ENCODE results near the gene ZNF541. TPM values are rescaled to one million over a fixed set of nuclear protein-coding genes. Genes with fewer than 3 reads are reported as not detected.

Gene ZNF541, protein sequence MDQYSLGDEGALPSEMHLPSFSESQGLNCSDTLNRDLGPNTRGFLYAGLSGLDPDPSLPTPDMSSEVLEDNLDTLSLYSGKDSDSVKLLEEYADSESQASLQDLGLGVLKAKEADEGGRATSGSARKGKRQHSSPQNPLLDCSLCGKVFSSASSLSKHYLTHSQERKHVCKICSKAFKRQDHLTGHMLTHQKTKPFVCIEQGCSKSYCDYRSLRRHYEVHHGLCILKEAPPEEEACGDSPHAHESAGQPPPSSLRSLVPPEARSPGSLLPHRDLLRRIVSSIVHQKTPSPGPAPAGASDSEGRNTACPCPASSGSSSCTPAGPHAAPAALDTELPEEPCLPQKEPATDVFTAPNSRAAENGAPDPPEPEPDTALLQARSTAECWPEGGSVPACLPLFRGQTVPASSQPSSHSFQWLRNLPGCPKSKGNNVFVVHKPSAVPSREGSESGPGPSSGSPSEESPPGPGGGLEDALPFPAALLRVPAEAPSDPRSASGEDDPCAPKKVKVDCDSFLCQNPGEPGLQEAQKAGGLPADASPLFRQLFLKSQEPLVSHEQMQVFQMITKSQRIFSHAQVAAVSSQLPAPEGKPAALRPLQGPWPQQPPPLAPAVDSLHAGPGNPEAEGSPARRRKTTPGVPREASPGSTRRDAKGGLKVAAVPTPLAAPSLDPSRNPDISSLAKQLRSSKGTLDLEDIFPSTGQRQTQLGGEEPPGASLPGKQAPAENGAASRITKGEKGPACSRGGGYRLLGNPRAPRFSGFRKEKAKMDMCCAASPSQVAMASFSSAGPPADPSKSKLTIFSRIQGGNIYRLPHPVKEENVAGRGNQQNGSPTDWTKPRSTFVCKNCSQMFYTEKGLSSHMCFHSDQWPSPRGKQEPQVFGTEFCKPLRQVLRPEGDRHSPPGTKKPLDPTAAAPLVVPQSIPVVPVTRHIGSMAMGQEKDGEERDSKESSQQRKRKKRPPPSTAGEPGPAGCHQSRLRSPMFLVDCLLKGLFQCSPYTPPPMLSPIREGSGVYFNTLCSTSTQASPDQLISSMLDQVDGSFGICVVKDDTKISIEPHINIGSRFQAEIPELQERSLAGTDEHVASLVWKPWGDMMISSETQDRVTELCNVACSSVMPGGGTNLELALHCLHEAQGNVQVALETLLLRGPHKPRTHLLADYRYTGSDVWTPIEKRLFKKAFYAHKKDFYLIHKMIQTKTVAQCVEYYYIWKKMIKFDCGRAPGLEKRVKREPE (N-terminal part only)
- not detected in 2 replicates for total RNA-seq

DNA sequence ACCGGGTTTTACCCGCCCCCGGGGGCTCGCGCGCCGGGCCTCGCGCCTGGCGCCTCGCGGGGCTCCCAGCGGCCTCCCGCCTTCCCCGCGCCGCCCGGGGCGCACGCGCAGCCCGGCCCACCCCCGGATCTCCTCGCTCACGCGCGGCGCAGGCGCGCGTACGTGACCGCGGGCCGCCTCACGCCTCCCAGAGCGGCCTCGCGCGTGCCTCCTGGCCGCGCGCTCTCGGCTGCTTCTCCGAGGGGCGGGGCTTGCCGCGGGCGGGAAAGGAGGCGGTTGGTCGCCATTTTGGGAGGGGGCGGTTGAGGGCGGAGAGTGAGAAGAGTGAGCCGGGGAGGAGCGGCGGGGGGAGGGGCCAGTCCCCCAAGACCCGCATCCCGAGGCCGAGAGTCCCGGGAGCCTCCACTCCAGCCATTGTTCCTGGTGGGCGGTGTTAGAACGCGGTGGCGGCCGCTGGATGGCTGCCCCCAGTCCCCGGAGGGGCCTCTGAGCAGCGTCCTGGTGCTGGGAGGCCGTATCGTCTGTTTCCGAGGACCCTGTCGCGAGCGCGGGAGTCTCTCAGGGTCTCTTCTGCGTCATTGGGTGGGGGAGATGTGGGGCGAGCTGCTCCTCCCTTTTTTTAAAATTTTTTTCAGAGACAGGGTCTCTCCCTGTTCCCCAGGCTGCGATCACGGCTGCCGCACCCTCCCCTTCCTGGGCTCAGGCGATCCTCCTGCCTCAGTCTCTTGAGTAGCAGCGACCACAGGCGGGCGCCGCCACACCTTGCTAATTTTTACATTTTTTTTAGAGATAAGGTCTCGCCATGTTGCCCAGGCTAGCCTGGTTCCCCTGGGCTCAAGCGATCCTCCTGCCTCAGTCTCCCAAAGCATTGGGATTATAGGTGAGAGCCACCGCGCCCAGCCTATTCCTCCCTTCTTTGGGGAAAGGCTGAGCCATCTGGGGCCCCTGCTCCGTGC is at the start of gene ZNF541:
Gene ZNF541, minus strand, starts transcription at position 78 of the 956 bp plus-strand sequence. CDS start 17,292 bp downstream, outside the sequence.
- no peak for DNase-seq (ENCODE audit: extremely low read depth, low read depth, low spot score)

- no peak for DNase-seq (ENCODE audit: extremely low read depth, low read depth, low spot score)
Observed at GRCh38 chr19:47619763-47620162, 46.8 kb upstream of the ZNF541 start.

- DNase-seq (ENCODE audit: extremely low read depth, low read depth, low spot score): no peak
Observed at GRCh38 chr19:47618771-47619170, 45.8 kb upstream of the ZNF541 start.

- no peak for DNase-seq (ENCODE audit: extremely low read depth, low read depth, low spot score)
Observed at GRCh38 chr19:47615714-47616113, 42.8 kb upstream of the ZNF541 start.

DNA sequence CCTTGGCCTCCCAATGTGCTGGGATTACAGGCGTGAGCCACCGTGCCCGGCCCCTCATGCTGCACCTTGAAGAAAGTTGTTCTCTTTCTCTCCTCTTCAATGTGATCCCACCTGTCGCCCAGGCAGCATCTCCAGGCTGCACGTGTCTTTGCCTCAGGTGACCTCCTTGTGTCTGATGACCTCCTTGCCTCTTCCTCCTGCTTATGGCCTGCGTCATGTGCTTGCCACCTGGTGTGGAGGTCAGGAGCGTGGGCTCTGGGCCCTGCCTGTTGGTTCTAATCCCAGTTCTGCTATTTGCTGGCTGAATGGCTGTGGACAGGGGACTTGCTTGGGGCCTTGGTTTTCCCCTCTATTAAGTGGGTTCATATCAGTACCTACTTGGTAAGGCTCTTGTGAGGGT is 42.3 kb upstream of the ZNF541 start:
- DNase-seq (ENCODE audit: extremely low read depth, low read depth, low spot score): no peak

DNA sequence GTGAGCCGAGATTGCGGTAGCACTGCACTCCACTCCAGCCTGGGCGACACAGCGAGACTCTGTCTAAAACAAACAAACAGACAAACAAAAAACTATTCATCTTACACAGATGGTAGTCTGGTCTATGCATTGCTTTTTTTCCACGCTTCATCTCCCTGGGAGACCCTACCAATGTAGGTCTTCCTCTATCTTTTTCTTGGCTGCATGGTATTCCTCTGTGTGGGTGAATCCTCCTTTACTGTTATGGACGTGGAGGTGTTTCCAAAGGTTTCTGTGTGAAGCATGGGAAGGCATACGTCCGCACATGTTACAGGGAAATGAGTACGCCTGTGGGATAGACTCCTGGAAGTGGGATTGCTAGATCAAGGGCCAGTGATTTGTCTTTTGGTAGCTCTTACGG is 41.6 kb upstream of the ZNF541 start:
- DNase-seq (ENCODE audit: extremely low read depth, low read depth, low spot score): no peak

DNA sequence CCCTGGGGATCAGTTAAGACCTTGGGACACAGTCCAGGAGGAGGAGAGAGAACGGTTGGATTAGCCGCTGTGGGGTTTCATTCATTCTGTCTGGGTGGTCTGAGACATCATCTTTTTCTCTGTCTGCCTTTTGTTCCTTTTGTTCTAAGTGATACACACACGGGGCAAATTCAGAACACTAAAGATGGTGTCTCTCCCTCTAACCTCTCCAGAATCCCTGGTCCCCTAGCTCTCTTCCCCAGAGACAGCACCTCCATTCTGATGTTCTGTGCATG is 41.0 kb upstream of the ZNF541 start:
- no peak for DNase-seq (ENCODE audit: extremely low read depth, low read depth, low spot score)

DNA sequence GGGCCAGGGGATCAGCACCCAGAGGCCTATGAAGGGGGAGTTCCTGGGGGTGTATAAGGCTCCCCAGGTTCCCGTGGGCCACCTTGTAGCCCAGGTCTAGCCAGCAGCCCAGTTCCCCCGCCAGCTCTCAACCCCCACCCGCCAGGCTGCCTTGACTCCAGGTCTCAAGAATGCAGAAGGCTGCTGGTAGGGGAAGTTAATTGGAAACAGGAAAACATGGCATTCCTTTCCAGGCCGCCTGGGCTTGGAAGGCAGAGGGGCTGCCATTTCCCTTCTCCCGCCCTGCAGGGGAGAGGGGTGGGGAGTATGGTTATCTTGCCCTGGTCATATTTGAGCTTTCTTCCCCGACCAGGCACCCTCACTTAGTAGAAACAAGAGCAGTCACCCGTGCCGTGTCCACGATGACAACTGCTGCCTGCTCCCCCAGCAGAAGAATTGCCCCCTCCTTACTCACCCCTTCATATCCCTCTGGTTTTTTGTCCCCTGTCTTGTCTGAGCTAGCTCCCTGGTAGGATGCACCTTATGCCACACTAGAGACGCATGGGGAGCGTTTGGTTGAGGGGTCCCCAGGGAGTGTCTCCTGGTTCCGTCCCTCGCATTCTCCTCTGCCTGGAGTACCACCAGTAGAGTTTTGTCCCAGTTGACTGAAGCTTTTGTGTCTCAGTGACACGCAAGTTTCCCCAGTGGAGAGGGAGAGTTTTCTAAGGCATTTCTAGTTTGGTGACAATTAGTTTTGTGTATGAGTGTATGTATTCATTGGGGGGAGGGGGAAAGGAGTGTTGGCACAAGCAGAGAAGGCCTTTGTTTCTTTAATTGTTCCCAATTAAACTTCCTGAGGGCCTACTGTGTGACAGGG is 40.4 kb upstream of the ZNF541 start:
- no peak for DNase-seq (ENCODE audit: extremely low read depth, low read depth, low spot score)

DNA sequence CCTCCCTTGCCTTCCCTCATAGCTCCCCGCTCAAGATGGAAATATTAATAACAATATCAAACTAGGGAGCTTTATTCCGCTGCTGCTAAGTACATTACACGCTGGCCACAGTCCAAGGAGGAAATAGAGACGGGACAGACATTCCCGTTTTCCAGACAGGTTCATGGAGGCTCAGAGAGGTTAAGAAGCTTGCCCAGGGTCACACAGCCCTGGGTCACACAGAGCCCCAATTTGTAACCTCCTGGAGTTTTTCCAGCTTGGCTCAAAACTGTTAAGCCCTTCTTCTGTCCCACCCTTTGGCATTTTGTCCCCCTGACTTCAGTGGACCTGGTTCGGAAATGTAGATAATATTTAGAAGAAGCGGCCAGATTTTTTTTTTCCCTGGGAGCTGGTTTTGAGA is 38.0 kb upstream of the ZNF541 start:
- DNase-seq (ENCODE audit: extremely low read depth, low read depth, low spot score): no peak

DNA sequence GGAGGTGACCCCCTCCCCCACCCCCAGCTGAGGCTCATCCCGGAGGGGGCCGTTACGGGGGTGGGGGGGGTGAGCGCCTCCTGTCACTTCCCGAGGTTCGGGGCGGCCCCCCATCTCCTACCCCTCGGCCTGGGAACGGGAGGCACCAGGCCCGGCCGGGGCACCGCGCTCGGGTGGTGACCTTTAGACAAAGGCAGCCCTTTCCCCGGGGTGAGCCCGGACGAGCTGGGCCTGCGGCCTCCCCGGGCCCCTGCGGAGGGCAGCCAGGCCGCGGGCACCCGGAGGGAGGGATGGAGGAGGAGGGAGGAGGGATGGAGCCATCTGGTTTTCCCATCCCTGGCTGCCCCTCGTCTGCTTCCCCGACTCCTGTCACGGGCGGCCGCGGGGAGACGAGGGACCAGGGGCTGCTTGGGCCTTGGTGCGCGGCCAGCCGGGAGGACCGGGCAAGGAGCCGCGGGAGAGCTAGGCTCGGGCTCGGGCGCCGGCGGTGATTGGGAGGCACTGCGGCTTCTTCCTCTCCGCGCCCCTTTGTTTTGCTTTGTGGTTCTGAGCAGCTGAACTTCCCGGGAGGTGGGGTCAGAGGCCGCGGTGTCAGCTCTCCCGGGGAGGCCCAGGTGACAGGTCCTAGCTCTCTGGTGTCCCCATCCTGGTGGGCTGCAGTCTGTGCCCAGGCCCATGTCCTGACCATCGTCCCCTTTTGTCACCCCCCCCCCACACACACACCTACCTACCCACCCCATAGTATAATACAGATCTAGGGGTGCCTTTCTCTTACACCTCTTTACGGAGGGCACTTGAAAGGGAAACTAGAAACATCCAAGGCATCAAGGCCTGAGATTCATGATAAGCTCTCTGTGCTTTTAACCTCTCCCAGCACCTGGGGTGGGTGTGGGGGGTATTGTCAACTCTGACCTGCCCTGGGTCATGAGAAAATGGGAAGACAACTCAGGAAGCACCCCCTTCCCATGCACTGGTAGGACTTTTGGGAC is 37.3 kb upstream of the ZNF541 start:
- no peak for DNase-seq (ENCODE audit: extremely low read depth, low read depth, low spot score)

DNA sequence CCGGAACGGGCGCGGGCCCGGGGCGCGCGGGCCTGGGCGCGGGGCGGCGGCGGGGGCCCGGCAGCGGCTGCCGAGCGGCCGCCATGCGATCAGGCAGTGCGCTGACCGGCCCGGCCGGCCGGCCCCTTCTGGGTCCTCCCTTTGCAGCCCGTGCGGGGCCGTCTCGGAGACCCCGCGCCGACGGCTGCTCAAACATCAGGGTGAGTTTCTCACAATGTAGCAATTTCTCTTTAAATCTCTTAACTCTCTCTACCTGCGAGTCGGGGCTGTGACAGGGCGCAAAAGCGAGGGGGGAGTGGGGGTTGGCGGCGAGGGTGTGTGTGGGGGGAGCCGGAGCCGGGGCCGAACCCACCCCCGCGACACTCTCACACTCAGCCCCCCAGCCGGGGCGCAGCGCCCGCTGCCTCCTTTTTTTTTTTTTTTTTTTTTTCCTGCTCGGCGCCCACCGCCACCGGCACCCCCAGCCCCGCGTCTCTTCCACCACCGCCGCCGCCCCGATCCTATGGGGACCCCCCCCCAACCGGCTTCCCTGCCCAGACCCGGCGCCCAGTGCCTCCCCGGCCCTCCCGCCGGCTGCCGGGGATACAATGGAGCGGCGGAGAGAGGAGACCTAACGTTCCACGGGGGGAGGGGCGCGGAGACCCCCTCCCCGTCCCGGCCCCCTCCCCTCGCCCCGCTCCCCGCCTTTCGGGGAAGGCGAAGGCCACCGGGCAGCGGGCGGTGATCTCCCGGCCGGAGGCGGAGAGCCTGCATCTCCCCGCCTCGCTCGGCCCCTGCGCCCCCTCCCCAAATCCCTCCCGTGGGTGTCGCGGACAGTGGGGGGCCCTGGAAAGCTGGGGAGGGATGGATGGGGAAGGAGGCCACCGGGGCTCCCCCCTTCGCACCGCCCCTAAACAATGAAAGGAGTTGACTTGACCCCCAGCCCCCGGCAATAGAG is 36.3 kb upstream of the ZNF541 start, which contains the start of gene BICRA:
Gene BICRA, plus strand, starts transcription at position 166 of the 937 bp plus-strand sequence. CDS start 64,441 bp downstream, outside the sequence.
- DNase-seq (ENCODE audit: extremely low read depth, low read depth, low spot score): no peak

- DNase-seq (ENCODE audit: extremely low read depth, low read depth, low spot score): no peak
Observed at GRCh38 chr19:47608074-47608918, 35.3 kb upstream of the ZNF541 start.

- DNase-seq (ENCODE audit: extremely low read depth, low read depth, low spot score): no peak
Observed at GRCh38 chr19:47607564-47608073, 34.7 kb upstream of the ZNF541 start.

GRCh38 chr19:47603706-47604565 is 31.0 kb upstream of the ZNF541 start:
- DNase-seq (ENCODE audit: extremely low read depth, low read depth, low spot score): no peak

All from glomerular endothelial cell (primary cell).